COLO668 (cell line): ENCODE results near the gene GDPD2.

Experiments
- DNase-seq: peaks from one replicate; lab custom pipeline; 2025; ENCODE audit not compliant: unreplicated experiment; lab: John Stamatoyannopoulos, UW

Gene GDPD2

GRCh38 chrX:70470850-70471289, 47.8 kb downstream of the GDPD2 start:
- DNase-seq = no peak

- DNase-seq = no peak
Observed at GRCh38 chrX:70476166-70476933, 53.2 kb downstream of the GDPD2 start.

- peak; percentile 71 for DNase-seq
Observed at GRCh38 chrX:70476934-70477733, 54.0 kb downstream of the GDPD2 start.

- DNase-seq = no peak
Observed at GRCh38 chrX:70477734-70478075, 54.6 kb downstream of the GDPD2 start.

GRCh38 chrX:70478526-70479245, 55.6 kb downstream of the GDPD2 start:
- DNase-seq = no peak

- no peak for DNase-seq
Observed at GRCh38 chrX:70479247-70479921, 56.3 kb downstream of the GDPD2 start.

- DNase-seq = peak; percentile 22
Observed at GRCh38 chrX:70479922-70480659, 57.0 kb downstream of the GDPD2 start.

- no peak for DNase-seq
Observed at GRCh38 chrX:70480660-70481018, 57.5 kb downstream of the GDPD2 start.

- no peak for DNase-seq
Observed at GRCh38 chrX:70481471-70482270, 58.6 kb downstream of the GDPD2 start.

GRCh38 chrX:70482300-70482699, 59.2 kb downstream of the GDPD2 start:
- DNase-seq = no peak
